K562 (cell line): ENCODE results near the gene TMEM150A. TPM values are rescaled to one million over a fixed set of nuclear protein-coding genes. Genes with fewer than 3 reads are reported as not detected.

Experiments used
- ATAC-seq: fragments of 200-7000 bp; cut with Tn5 transposase; 3 replicates; pipeline ENCODE4 v1.9.1; 2020; ENCODE audit warnings: moderate library complexity
- BruUV-seq: library from RNA; stranded (reverse); fragments of 400-500 nt; replicated peaks from 2 replicates; lab custom pipeline; 2021; lab: Mats Ljungman, UMichigan
- CTCF ChIA-PET: fragments of 300-600 bp; formaldehyde crosslinking; extraction: SDS; loops from one replicate; lab custom pipeline; 2021; ENCODE audit warnings: low intra/inter-chr PET ratio; lab: Yijun Ruan, JAX
- POLR2A ChIA-PET: fragments of 300-600, 350-650 bp; sonication (Branson Sonifier 250); formaldehyde crosslinking; extraction: SDS; loops from one replicate; lab custom pipeline; 2021; ENCODE audit warnings: antibody characterized with exemption, inconsistent platforms; lab: Yijun Ruan, JAX
- DNase-seq, 4 experiments: peaks; one replicate each; pipeline versions ENCODE4 v3.0.0 to v3.0.0-alpha.2; 2011 to 2018; ENCODE audit warnings: low spot score in 3 of 4, mixed read lengths in 3 of 4; ENCODE audit errors: extremely low read depth in 1 of 4
- FAIRE-seq: peaks from 2 replicates; lab custom pipeline; 2011; peaks lifted over from hg19 to GRCh38; lab: Jason Lieb, UNC
- H2AFZ ChIP-seq: 2 replicates; pipeline ENCODE4 v1.6.0; 2011; ENCODE audit warnings: low read depth, low read length, control low read depth, inconsistent platforms
- H3K27ac ChIP-seq: fragments of 200-600 bp; 3 replicates; pipeline ENCODE4 v1.8.0; 2011; ENCODE audit warnings: low read depth, mild to moderate bottlenecking, control low read depth, inconsistent platforms, low read length, moderate library complexity, mixed read lengths; ENCODE audit errors: extremely low read depth
- H3K27me3 ChIP-seq, 2 experiments: fragments of 300-600 bp in 1 of 2; 2 replicates in 1 of 2; 3 replicates in 1 of 2; pipeline versions ENCODE4 v1.6.0 to v1.8.0; 2011; ENCODE audit warnings: inconsistent platforms in 2 of 2, low read length in 2 of 2, mild to moderate bottlenecking in 1 of 2, mixed read lengths in 1 of 2, moderate library complexity in 1 of 2; ENCODE audit not compliant: control insufficient read depth in 2 of 2, insufficient read depth in 2 of 2
- H3K36me3 ChIP-seq: fragments of 300-600 bp; 3 replicates; pipeline ENCODE4 v1.8.0; 2011; ENCODE audit warnings: mild to moderate bottlenecking, low read length, inconsistent platforms; ENCODE audit not compliant: control insufficient read depth, insufficient read depth
- H3K4me1 ChIP-seq, 2 experiments: fragments of 200-600 bp in 1 of 2; replicated peaks in 1 of 2; 2 replicates in 1 of 2; 3 replicates in 1 of 2; pipeline versions ENCODE4 v1.5.1 to v1.8.0; 2011; ENCODE audit warnings: inconsistent platforms in 2 of 2, low read length in 2 of 2, mild to moderate bottlenecking in 1 of 2, mixed read lengths in 1 of 2, moderate library complexity in 1 of 2; ENCODE audit not compliant: control insufficient read depth in 2 of 2, insufficient read depth in 2 of 2
- H3K4me2 ChIP-seq: 2 replicates; pipeline ENCODE4 v1.6.1; 2011; ENCODE audit warnings: low read length, control low read depth, inconsistent platforms, mixed read lengths; ENCODE audit not compliant: insufficient read depth
- H3K4me3 ChIP-seq: fragments of 200-600 bp; sonication (generic), shearing (Covaris generic); 2 replicates; pipeline ENCODE4 v1.5.1; 2016; ENCODE audit warnings: control low read depth, inconsistent platforms
- H3K79me2 ChIP-seq: fragments of 200-600 bp; 3 replicates; pipeline ENCODE4 v1.8.0; 2011; ENCODE audit warnings: low read length, inconsistent platforms; ENCODE audit not compliant: control insufficient read depth, insufficient read depth
- H3K9ac ChIP-seq, 2 experiments: 2 replicates each; pipeline versions ENCODE4 v1.6.0 to v1.6.1; 2011; ENCODE audit warnings: low read depth in 2 of 2, low read length in 2 of 2, control low read depth in 1 of 2, inconsistent platforms in 1 of 2, mild to moderate bottlenecking in 1 of 2, mixed read lengths in 1 of 2; ENCODE audit not compliant: insufficient read depth in 1 of 2
- H3K9me1 ChIP-seq: one replicate; pipeline ENCODE4 v1.6.0; 2011; ENCODE audit warnings: inconsistent platforms, mild to moderate bottlenecking, low read length, moderate library complexity; ENCODE audit not compliant: control insufficient read depth, insufficient read depth
- H3K9me3 ChIP-seq: replicated peaks from 2 replicates; pipeline ENCODE4 v1.5.1; 2011; ENCODE audit warnings: low read depth, low read length, inconsistent platforms; ENCODE audit not compliant: control insufficient read depth, insufficient read depth
- H4K20me1 ChIP-seq: replicated peaks from 2 replicates; pipeline ENCODE4 v1.6.1; 2011; ENCODE audit warnings: low read length, inconsistent platforms, mixed read lengths; ENCODE audit not compliant: control insufficient read depth, insufficient read depth
- HNRNPL ChIP-seq: fragments of 200-400 bp; formaldehyde crosslinking; IDR thresholded peaks from 2 replicates; pipeline ENCODE4 v1.6.1; 2017; ENCODE audit warnings: low read depth, mild to moderate bottlenecking, low read length
- MAFG ChIP-seq: fragments of 450-650 bp; conservative IDR thresholded peaks from 2 replicates; pipeline ENCODE4 v1.6.1; 2016; ENCODE audit warnings: missing genetic modification characterization, missing compliant biosample characterization
- NEUROD1 ChIP-seq: fragments of 150-350 bp; IDR thresholded peaks from 2 replicates; pipeline ENCODE4 v1.6.1; 2014; ENCODE audit warnings: borderline replicate concordance, low read length, low read depth; ENCODE audit not compliant: partially characterized antibody
- RAD51 ChIP-seq: fragments of 450-650 bp; IDR thresholded peaks from 2 replicates; pipeline ENCODE4 v1.7.1; 2016; ENCODE audit warnings: low read depth, mild to moderate bottlenecking, borderline replicate concordance
- RB1 ChIP-seq: fragments of 450-650 bp; IDR thresholded peaks from 2 replicates; pipeline ENCODE4 v1.6.1; 2017; ENCODE audit warnings: low read depth, mild to moderate bottlenecking
- ZKSCAN1 ChIP-seq: fragments of 150-350 bp; IDR thresholded peaks from 2 replicates; pipeline ENCODE4 v1.6.1; 2016; ENCODE audit warnings: low read depth, low read length
- ZNF165 ChIP-seq: fragments of 250-450 bp; sonication (Bioruptor Pico); IDR thresholded peaks from 2 replicates; pipeline ENCODE4 v1.4.0; 2020; ENCODE audit warnings: borderline replicate concordance
- ZNF79 ChIP-seq: fragments of 250-450 bp; sonication (Bioruptor Pico); IDR thresholded peaks from 2 replicates; pipeline ENCODE4 v1.4.0; 2020; ENCODE audit warnings: low read depth, mild to moderate bottlenecking, moderate library complexity
- WGBS: fragments of 100-300 bp; shearing (Covaris generic); methylation state at CpG from one replicate; pipeline ENCODE4 v1.1.6; 2016; ENCODE audit warnings: low coverage, mixed read lengths; ENCODE audit not compliant: insufficient coverage; ENCODE audit errors: missing lambda C conversion rate; 5-methylcytosine and 5-hydroxymethylcytosine counted together
- in situ Hi-C: fragments of 300-500 bp; cut with MboI; formaldehyde crosslinking; loops from 4 replicates; pipeline ENCODE4 v1.15.0; 2018; ENCODE audit warnings: inconsistent platforms, mixed read lengths
- intact Hi-C: fragments of 100-400 bp; cut with micrococcal nuclease; formaldehyde crosslinking; loops from 2 replicates; pipeline ENCODE4 v1.14.2; 2022
- polyA plus RNA-seq, 8 experiments: library from polyadenylated mRNA; depleted of rRNA in 4 of 8; stranded (reverse) in 5 of 8; unstranded in 3 of 8; fragments of >200 nt; fragmentation: Nextera tagmentation in 2 of 8; fragmentation: Illumina TruSeq in 1 of 8; extraction: Ambion mirVana in 2 of 8; extraction: Trizol in 1 of 8; gene quantifications; 2 replicates each; pipeline versions ENCODE4 v1.2.1 to v1.2.3, GENCODE V29; 2011 to 2014; ENCODE audit warnings: inconsistent platforms in 1 of 8, missing spikeins in 1 of 8
- total RNA-seq, 7 experiments: library from RNA; depleted of rRNA in 6 of 7; stranded (reverse); fragments of >200 nt in 6 of 7; fragmentation: Illumina TruSeq in 2 of 7; extraction: Trizol in 2 of 7; gene quantifications; 2 replicates each; pipeline versions ENCODE4 v1.2.1 to v1.2.3, GENCODE V29; 2011 to 2021; ENCODE audit warnings: low replicate concordance in 1 of 7

TMEM150A gene
- total and polyA plus RNA-seq, 9 of the 15 experiments (the other 6 are each of a cell fraction or from before 2014, with no cell fraction given): 3.9 to 17.1 (median 8.4) TPM

GRCh38 chr2:85619617-85620016 is 17.1 kb upstream of the TMEM150A start:
- ChIA-PET CTCF (no interaction called here), POLR2A (interaction anchor here (1.0 to 2.6 kb wide), 3 partner anchors 8 to 24 kb away, joined by 3 to 8 read pairs (median 7); partner anchors contain the start of gene C2orf68)
- Histone ChIP-seq H3K9ac (no peak overlapping the region), H3K4me3 (no peak overlapping the region), H3K27me3 (no peaks in the 10 kb centered on the region), H3K9me3 (no peaks in the 10 kb centered on the region), H3K4me1 (peaks cover 10 to 11% of the 10 kb centered on the region in 2 experiments; a peak in 4 of 5 replicates), H4K20me1 (no peaks in the 10 kb centered on the region; the same call in 1 of the 2 replicates), H3K36me3 (peaks cover 70% of the 10 kb centered on the region), H3K9me1 (no peaks in the 10 kb centered on the region), H3K79me2 (peaks cover 54% of the 10 kb centered on the region), H2AFZ (no peak overlapping the region), H3K27ac (no peak overlapping the region), H3K4me2 (no peak overlapping the region)
- no peak for TF ChIP-seq ZNF79
- TF ChIP-seq RB1: no peak
- no peak for TF ChIP-seq MAFG (tag)
- TF ChIP-seq ZKSCAN1: no peak
- TF ChIP-seq RAD51: no peak
- TF ChIP-seq ZNF165: no peak
- TF ChIP-seq HNRNPL: no peak
- TF ChIP-seq NEUROD1: no peak
- no TSS peak for BruUV-seq
- DNase-seq (no peak), ATAC-seq (no peak), FAIRE-seq (no peak)
- in situ Hi-C loops (no loop called here), intact Hi-C loops (loop anchor here (5.0 kb wide), 1 partner anchor 292 kb away; the partner anchor contains the start of gene TGOLN2)
- WGBS: 88% methylated on average over 3 of the region's 6 CpGs
